ENCODE measurements around the gene ZDBF2.
"Not testable (repeated sequence)": the region's sequence is repeated elsewhere in the genome, so short reads cannot be mapped to it uniquely, and the experiment has no call there.

ZDBF2 gene

GRCh38 chr2:206256706-206257205 is 17.7 kb upstream of the ZDBF2 start:
- Histone ChIP-seq H3K4me1 (ENCODE audit: insufficient read depth, poor library complexity, severe bottlenecking) (no peaks in the 10 kb centered on the region), H3K36me3 (ENCODE audit: low read depth) (no peaks in the 10 kb centered on the region), H3K9me3 (ENCODE audit: severe bottlenecking) (no peaks in the 10 kb centered on the region), H3K4me3 (ENCODE audit: severe bottlenecking) (no peak overlapping the region), H3K27ac (ENCODE audit: poor library complexity, severe bottlenecking) (no peak overlapping the region), H3K27me3 (ENCODE audit: insufficient read depth, poor library complexity, severe bottlenecking) (peaks cover 89% of the 10 kb centered on the region)
- TF ChIP-seq CTCF (IDR thresholded peaks at IDR 0.05; ENCODE audit: poor library complexity, severe bottlenecking) = no peak
- DNase-seq (ENCODE audit: low spot score) (no peak), ATAC-seq (ENCODE audit: low read depth) (no peak)

GRCh38 chr2:206257350-206257749 is 17.1 kb upstream of the ZDBF2 start:
- DNase-seq (ENCODE audit: low spot score) = no peak
- Histone ChIP-seq H3K36me3 (ENCODE audit: low read depth) (no peaks in the 10 kb centered on the region), H3K4me3 (ENCODE audit: severe bottlenecking) (no peak overlapping the region), H3K27me3 (ENCODE audit: insufficient read depth, poor library complexity, severe bottlenecking) (peaks cover 91% of the 10 kb centered on the region), H3K9me3 (ENCODE audit: severe bottlenecking) (no peaks in the 10 kb centered on the region), H3K27ac (ENCODE audit: poor library complexity, severe bottlenecking) (no peak overlapping the region), H3K4me1 (ENCODE audit: insufficient read depth, poor library complexity, severe bottlenecking) (no peaks in the 10 kb centered on the region)
- ATAC-seq (ENCODE audit: low read depth) = no peak
- no peak for TF ChIP-seq CTCF (IDR thresholded peaks at IDR 0.05; ENCODE audit: poor library complexity, severe bottlenecking)

GRCh38 chr2:206257861-206258260 is 16.6 kb upstream of the ZDBF2 start:
- no peak overlapping the region for H3K4me3 ChIP-seq (ENCODE audit: severe bottlenecking)
- no peaks in the 10 kb centered on the region for H3K9me3 ChIP-seq (ENCODE audit: severe bottlenecking)
- DNase-seq (ENCODE audit: low spot score) = no peak
- H3K27me3 ChIP-seq (ENCODE audit: insufficient read depth, poor library complexity, severe bottlenecking) = peaks cover 91% of the 10 kb centered on the region
- no peak for TF ChIP-seq CTCF (IDR thresholded peaks at IDR 0.05; ENCODE audit: poor library complexity, severe bottlenecking)
- no peaks in the 10 kb centered on the region for H3K4me1 ChIP-seq (ENCODE audit: insufficient read depth, poor library complexity, severe bottlenecking)
- H3K27ac ChIP-seq (ENCODE audit: poor library complexity, severe bottlenecking) = no peak overlapping the region
- no peak for ATAC-seq (ENCODE audit: low read depth)
- H3K36me3 ChIP-seq (ENCODE audit: low read depth) = no peaks in the 10 kb centered on the region

GRCh38 chr2:206258615-206259014 is 15.8 kb upstream of the ZDBF2 start:
- not testable (repeated sequence) for ATAC-seq (ENCODE audit: low read depth); DNase-seq (ENCODE audit: low spot score); H3K4me1 ChIP-seq (ENCODE audit: insufficient read depth, poor library complexity, severe bottlenecking); H3K36me3 ChIP-seq (ENCODE audit: low read depth); H3K27ac ChIP-seq (ENCODE audit: poor library complexity, severe bottlenecking); H3K9me3 ChIP-seq (ENCODE audit: severe bottlenecking); H3K4me3 ChIP-seq (ENCODE audit: severe bottlenecking)
- H3K27me3 ChIP-seq (ENCODE audit: insufficient read depth, poor library complexity, severe bottlenecking) = peaks cover 91% of the 10 kb centered on the region

GRCh38 chr2:206259376-206260187 is 14.9 kb upstream of the ZDBF2 start:
- Histone ChIP-seq H3K36me3 (ENCODE audit: low read depth) (no peaks in the 10 kb centered on the region), H3K27ac (ENCODE audit: poor library complexity, severe bottlenecking) (no peak overlapping the region), H3K4me1 (ENCODE audit: insufficient read depth, poor library complexity, severe bottlenecking) (no peaks in the 10 kb centered on the region), H3K9me3 (ENCODE audit: severe bottlenecking) (no peaks in the 10 kb centered on the region), H3K27me3 (ENCODE audit: insufficient read depth, poor library complexity, severe bottlenecking) (peaks cover 93% of the 10 kb centered on the region), H3K4me3 (ENCODE audit: severe bottlenecking) (no peak overlapping the region)
- DNase-seq (ENCODE audit: low spot score) = no peak
- no peak for TF ChIP-seq CTCF (IDR thresholded peaks at IDR 0.05; ENCODE audit: poor library complexity, severe bottlenecking)
- ATAC-seq (ENCODE audit: low read depth) = no peak
